Stimulated activated CD4-positive, alpha-beta T cell treated with anti-CD3 and anti-CD28 coated beads, Interleukin-4, amount 100 ng/mL, for 1 hour (primary cell): ENCODE data around the gene MAP2.
"Not testable (repeated sequence)": the region's sequence is repeated elsewhere in the genome, so short reads cannot be mapped to it uniquely, and the experiment has no call there.

Experiments
- DNase-seq: peaks from one replicate; pipeline ENCODE4 v3.0.0-alpha.2; 2020

Gene MAP2

DNA sequence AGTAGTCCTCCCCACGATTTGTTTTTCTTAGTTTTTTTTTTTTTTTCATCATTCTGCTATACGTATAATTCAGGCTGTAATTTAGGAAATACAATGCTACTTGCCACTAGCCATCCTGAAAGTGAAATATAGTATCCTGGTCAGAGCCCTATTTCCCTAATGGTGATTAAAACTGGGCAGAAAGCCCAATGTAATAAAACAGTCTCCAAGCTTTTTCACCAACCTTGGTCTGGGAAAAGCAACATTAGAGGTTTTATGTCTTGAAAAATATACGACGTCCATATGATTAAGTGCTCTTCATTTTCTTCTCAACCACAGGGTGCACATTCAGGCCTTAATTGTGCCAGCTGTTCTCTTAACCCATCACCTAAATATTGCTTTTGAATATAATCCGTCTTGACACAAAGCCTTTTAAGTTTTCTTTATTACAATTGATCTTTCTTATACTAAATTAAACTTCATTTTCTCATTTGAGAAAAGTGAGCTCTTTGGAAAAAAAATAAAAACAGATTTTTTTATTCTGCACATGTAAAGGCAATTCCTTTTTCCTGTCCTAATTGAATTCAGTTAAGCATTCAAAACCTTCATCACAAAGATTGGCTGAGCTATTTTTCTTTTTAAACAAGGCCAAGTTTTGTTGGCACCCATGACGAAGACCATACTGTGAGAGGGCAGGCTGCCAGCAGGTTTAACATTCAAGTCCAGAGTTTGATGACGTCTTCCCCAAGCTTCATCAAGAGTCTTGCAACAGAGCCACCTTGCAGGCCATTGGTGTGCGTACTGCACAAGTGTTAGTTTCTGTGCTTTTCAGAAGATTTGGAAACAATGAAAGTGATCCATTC lies 52.7 kb downstream of the MAP2 start:
- no peak for DNase-seq

DNA sequence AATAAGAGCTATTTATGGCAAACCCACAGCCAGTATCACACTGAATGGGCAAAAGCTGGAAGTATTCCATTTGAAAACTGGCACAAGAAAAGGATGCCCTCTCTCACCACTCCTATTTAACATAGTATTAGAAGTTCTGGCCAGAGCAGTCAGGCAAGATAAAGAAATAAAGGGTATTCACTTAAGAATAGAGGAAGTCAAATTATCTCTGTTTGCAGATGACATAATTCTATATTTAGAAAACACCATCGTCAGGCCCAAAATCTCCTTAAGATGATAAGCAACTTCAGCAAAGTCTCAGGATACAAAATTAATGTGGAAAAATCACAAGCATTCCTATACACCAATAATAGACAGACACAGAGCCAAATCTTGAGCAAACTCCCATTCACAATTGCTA lies 68.4 kb downstream of the MAP2 start:
- DNase-seq = not testable (repeated sequence)

DNA sequence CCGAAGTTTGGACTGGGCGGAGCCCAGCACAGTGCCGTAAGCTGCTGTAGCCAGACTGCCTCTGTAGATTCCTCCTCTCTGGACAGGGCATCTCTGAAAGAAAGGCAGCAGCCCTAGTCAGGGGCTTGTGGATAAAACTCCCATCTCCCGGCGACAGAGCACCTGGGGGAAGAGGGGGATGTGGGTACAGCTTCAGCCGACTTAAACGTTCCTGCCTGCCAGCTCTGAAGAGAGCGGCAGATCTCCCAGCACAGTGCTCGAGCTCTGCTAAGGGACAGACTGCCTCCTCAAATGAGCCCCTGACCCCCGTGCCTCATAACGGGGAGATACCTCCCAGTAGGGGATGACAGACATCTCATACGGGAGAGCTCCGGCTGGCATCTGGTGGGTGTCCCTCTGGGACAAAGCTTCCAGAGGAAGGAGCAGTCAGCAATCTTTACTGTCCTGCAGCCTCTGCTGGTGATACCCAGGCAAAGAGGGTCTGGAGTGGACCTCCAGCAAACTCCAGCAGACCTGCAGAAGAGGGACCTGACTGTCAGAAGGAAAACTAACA lies 71.3 kb downstream of the MAP2 start:
- DNase-seq = not testable (repeated sequence)

DNA sequence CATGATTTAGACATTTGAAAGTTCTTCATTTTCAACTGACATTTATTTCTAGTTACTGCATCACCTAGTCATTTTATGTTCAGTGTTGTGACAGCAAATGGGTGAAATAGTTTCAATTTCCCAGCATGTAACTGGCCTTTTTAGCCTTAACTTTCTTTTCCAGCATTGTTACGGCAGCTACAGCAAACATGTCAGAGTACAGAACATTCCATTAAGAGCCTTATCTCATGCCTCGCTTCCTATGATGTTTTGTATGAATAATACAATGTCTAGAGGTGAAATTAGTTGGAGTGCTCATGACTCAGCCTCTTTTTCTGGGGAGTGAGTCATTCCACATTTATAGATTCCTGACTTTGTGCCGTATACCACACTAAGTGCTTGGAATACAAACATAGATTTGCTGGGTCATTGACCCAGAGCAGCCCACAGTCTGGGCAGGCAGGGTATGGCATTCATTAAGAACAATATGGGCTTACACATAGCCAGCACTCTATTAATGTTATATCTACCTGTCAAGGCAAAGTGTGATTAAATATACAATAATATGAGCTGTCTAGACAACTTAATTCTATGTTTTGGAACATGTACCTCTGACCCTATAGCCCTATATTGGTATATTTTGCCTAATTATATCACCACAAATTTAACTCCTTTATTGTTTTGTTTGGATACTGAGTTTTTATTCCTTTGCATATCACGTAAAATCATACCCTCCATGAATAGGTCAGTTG lies 72.2 kb downstream of the MAP2 start:
- DNase-seq = no peak

DNA sequence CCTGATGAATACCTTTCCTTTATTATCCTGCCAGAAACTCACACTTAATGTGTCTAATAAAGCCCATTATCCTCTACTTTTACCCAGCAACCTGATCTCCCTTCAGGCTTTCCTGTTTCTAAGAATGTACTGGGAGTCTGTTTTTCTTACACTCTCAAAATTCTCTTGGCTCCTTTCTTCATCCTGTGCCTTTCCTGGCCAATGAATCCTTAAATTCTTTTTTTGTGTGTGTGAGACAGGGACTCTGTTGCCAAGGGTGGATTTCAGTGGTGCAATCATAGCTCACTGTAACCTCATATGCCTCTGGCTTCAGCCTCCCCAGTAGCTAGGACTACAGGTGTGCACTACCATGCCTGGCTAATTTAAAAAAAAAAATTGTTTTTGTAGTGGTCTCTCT lies 72.7 kb downstream of the MAP2 start:
- no peak for DNase-seq

DNA sequence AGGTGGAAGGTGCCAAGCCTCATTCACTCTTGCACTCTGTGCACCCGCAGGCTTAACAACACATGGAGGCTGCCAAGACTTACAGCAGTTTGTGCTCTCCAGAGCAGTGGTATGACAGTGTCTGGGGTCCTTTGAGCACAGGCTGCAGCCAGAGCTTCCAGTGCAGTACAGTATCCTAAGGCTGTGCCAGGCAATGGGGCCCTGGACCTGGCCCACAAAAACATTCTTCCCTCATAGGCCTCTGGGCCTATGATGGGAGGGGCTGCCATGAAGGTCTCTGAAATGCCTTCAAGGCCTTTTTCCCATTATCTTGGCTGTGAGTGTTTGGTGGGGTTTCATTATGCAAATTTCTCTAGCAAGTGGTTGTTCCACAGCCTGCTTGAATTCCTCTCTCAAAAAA lies 74.8 kb downstream of the MAP2 start:
- no peak for DNase-seq

DNA sequence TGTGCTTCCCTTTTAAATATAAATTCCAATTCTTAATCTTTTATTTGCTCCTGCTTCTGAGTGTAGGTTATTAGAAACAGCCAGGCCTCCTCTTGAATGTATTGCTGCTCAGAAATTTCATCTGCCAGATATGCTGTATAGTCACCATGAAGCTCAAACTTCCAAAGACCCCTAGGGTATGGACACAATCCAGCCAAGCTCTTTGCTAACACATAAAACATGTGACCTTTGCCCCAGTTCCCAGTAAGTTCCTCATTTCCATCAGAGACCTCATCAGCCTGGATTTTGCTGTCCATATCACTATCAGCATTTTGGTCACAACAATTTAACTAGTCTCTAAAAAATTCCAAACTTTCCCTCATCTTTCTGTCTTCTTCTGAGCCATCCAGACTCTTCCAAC lies 75.2 kb downstream of the MAP2 start:
- DNase-seq = no peak

DNA sequence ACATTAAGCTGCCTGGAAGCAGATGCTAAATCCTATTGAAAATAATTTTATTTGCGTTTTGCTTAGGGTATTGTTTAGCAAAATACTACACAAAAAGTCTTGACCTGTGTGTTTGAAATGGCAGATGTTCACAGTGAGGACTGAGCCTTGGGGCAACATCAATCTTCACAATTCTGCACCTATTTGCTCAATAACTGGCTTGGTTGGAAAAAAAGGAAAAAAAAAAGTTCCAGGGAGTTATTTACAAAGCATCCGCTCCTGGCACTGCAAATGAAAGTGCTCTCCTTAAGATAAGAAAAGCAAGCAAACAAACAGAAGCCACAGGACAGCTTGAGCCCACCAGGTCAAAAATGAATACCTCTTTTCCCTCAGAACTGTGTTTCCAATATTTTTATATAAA lies 77.7 kb downstream of the MAP2 start:
- DNase-seq = no peak

DNA sequence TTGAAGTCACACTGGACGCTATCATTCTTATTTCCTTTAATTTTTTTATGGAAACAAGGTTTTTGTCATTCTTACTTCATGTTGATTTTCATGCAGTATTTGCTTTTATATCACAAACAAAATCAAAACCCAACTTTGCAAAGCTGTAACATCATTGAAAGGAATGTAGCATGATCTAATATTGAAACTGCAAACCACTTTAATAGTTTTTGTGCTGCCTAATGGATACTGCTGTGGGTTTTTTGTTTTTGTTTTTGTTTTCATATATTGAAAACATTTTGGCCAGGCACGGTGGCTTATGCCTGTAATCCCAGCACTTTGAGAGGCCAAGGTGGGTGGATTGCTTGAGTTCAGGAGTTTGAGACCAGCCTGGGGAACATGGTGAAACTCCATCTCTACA lies 81.6 kb downstream of the MAP2 start:
- no peak for DNase-seq

DNA sequence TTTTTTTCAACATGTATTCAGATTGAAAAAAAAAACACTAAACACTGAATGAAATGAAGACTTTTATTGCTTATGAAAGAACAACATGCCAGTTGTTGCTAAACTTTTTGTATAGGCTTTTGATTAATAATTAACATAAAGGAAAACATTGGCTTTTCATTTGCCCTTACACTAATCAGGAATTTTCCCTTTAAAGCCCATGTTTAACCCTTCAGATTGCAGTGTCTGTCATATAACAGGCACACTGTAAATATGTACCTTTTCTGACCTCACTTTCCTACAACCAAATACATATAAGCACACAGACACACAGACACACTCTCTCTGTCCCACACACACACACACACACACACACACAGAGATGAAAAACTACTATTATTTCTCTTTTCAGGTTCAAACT lies 84.4 kb downstream of the MAP2 start:
- DNase-seq = no peak

DNA sequence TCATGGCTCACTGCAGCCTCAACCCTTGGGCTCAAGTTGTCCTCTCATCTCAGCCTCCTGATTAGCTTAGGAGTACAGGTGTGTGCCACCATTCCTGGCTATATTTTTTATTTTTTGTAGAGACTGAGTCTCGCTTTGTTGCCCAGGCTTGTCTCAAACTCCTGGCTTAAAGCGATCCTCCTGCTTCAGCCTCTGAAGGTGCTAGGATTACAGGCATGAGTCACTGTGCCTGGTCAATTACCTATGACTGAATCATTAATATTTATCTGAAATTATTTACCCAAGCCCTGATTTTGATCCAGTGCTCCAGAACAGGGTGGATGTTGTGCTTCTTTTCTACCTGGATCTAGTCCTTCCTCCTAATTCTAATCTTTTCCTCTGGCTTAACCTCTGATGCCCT lies 87.8 kb downstream of the MAP2 start:
- no peak for DNase-seq

DNA sequence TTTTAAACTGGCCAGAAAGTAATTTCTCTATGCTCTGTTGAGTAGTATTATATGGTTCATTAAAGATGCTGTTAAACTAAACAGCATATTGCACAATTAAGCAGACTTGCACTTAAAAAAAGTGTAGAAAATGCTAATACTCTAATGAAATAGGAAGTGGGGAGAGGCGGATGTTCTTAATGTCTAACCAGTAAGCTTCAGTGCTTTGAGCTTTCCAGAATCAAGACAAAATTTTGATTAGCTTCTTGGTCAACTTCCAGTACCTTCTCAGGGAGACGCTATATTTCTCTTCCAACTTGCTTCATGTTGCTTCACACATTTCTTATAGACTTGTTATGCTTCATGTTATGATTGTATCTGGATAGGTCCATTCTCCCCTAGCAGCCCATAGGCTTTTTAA lies 89.1 kb downstream of the MAP2 start:
- DNase-seq = no peak

DNA sequence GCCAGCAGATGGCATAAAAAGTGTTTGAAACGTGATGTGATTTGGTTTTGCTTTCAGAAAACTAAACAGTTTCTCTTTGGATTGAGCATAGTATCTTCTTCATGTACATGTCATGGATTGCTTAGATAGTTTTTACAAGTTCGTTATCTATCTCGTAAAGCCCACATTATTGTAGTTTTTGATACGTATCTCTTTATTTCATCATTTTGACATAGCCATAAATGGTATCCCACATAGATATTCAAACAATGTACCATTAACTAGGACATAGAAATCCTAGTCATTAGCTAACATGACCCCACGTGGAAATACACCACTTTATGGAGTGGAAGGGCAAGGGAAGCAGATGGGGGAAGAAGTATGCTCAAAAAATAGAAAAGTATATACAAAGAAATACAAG lies 93.6 kb downstream of the MAP2 start:
- no peak for DNase-seq

DNA sequence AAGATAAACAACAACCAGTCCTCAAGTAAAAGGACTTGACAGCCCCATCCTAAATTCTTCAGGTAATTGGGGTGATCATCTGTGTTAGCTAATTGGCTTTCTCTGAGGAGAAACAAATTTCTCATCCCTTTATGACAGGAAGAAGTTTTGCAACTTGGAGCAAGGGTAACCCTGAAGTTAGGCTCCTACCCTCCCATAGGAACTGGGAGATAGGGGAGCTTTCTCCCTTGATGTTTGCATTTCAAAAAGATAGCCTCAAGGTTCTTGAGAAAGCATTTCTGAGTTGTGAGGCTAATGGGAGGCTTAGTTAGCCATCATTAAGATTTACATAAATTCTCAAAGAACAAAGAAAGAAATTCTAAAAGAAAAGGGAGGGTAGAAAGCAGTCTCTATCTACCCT lies 95.4 kb downstream of the MAP2 start:
- no peak for DNase-seq

DNA sequence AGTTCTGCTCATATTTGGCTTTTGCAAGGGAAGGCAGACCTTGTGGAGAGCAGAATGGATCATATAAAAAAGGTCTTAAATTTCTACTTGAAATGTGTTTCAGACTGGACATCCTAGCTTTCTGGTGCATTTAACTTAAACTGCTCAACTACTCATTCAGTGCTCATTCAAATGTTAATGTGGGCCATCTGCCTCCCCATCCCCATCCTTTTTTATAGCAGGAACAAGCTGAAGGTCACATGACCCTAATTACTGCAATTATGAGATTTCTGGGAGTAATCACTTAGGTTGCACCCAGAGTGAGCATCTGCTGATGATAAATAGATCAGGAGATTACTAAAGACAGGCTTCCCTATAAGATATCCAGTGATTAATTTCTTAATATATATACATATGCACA lies 96.1 kb downstream of the MAP2 start:
- no peak for DNase-seq

DNA sequence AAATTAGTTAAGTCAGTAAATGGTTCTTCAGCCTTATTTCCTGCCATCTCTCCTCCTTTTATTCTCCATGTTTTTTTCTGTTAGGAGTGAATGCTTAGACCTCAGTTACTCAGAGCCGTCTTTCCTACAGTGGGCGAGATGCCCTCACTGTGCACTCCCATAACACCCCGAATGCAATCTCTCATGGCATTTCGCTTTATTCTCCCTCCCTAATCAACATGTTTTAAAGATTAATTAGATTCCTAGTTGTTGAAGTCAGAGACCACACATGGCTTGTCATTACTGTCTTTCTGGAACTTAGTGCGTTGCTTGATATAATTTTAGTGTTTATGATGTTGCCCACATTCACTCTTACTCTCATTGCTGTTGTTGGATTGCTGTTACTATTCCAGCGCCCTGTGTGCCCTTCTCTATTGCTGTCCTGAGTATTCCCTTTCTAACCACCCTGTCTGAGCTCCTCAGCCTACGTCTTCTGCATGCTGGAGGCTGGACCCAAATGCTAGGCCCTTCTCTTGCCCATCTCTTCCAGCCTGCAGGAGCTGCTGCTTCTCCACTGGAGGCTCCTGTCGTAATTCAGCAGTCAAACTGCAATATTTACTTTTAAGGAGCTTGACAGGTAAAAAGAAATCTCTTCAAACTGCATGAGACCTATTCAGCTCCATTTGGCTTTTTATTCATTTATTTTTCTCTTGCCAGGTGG lies 99.3 kb downstream of the MAP2 start:
- DNase-seq = no peak

DNA sequence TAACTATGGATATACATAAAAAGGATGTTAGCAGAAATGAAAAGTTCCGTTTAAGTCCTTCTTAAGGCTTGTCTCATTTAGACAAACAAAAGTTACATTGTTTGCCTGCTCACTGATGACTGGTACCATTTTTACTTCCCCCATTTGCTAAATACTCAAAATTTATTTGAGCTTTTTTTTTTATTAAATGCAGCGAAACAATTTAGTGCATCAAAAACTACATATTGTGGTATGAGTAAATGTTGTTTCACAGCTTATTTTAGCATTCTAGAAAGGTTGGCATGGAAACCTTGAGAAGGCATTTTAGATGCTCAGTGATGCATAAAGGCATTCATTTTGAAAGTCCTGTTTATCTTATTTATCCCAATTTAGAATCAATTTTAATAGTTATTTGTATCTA lies 100.0 kb downstream of the MAP2 start:
- no peak for DNase-seq

DNA sequence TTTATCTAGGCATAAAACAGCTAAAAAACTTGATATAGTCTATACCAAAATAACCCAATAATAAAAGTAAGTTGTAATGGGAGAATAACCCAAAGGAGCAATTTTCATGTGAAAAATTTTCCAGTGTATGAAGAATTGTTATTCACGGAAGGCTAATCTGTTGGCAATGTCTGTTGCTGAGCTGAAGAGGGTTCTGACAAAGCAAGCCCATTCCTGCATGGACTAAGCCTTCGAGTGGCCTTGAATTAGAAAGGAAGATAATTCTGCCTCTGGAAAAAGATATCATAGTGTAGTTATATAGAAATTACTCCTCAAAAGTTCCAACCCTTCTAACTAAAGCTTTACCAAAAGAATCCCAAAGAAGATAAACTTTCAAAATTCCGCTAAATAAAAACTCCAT lies 101.5 kb downstream of the MAP2 start:
- DNase-seq = no peak

DNA sequence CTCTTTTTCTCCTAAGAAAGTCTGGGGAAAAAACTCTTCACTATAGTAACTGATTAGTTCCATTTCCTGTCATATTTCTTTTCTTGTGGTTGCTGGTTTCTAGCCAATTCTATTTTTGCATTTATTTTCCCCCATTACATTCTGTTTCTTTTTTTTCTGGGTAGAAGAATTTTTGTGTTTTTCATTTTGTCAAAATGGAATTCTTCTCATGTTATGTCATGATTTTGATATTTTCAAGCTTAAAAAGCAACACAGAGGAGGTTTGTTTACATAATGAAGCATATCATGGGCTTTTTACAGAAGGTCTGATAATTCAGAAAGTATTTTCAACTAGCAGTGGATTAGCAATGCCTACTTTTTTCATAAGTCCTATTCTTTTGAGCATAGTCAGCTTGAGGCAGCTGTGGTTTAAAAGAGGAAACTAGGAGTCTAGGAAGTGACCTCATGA lies 102.0 kb downstream of the MAP2 start:
- no peak for DNase-seq

DNA sequence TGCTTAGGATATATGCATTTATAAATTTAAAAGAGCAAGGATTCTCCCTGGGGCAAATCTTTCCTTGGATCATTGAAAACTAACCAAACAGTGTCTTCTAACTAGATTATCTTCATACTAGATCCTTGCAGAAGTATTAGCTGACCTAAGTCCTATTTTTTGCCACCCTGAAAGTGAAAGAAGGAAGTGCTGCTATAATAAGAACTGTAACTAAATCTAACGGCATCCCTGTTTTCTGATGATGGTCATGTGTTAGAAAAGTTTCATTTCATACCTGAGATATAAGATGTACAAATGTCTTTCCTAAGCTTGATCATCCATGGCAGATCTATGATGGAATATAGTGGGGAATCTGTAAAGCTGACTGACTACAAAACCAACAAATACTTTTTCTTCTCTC lies 102.7 kb downstream of the MAP2 start:
- no peak for DNase-seq

DNA sequence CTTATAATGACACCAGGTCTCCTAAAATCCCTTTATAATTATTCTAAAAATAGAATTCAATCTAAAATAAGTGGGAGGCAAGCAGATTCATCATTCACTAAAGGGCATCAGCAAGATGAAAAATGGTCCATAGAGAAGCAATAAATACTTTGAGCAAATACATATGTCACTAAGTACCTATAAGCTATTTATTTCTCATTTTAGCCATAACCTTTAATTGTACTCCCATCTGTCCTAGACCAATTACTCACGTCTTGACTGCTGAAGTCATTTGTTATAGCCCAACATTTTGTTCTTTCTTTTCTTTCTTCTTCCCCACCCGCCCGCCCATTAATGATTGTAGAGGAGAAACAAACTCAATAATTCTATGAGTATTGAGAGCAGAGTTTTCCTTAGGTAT lies 105.7 kb downstream of the MAP2 start:
- no peak for DNase-seq

DNA sequence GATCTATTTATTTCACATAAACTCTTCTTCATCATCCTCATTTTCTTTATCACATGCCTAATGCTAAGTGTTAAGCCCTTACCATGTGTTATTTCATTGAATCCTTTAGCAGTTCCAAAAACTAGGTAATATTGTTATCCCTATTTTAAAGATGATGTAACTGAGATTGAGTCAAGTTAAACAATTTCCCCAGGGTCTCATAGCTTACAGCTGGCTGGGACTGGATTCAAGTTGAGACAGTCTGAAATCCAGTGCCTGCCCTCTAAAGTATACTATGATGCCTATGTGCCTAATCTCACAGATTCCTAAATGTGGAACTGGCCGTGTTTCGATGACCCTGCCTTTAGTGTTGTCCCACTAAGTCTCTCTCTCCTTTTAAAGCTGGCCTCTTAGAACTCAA lies 108.5 kb downstream of the MAP2 start:
- DNase-seq = no peak

DNA sequence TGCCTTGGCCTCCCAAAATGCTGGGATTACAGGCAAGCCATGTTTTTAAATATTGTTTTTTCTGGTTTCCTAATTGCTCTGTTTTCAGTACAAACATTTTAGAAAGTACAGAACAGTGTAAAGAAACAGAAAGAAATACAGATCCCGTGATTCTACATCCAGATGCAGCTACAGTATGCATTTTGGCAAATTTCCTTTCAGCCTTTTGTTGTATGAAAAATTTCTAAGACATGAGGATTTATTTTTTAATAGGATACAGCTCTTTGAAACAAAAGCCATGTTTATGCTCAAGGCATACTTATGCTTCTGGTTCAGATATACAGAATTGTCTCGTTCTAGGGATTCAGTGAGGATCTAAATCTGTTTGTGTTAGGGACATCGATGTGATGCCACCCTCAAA lies 109.5 kb downstream of the MAP2 start:
- no peak for DNase-seq

DNA sequence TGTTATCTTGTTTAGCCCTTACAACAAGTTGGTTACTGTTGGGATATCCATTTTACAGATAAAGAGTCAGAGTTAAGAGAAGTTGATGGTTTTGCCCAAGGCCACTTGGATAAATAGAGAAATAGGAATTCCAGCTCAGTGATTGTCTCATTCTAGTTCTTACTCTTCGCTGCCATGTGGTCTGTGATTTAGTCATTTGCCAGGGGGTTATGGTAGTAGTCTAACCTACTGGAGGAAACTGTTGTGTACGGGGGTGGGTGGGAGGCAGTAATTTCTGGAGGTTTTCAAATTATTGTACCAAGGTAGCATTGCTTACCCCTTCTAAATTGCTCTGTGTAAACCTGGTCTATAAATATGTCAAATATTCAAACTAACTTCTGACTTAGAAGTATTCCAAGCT lies 110.4 kb downstream of the MAP2 start:
- no peak for DNase-seq
